CD4-positive, alpha-beta T cell treated with Interleukin-12 subunit alpha and Interleukin-12 subunit beta, for 1 hour (primary cell): ENCODE measurements around the gene CGNL1.
A peak's percentile ranks its signal among the peaks of the same experiment; 100 is the strongest.

Experiments
- DNase-seq: peaks from one replicate; pipeline ENCODE4 v3.0.0-alpha.2; 2020

The CGNL1 gene

DNA sequence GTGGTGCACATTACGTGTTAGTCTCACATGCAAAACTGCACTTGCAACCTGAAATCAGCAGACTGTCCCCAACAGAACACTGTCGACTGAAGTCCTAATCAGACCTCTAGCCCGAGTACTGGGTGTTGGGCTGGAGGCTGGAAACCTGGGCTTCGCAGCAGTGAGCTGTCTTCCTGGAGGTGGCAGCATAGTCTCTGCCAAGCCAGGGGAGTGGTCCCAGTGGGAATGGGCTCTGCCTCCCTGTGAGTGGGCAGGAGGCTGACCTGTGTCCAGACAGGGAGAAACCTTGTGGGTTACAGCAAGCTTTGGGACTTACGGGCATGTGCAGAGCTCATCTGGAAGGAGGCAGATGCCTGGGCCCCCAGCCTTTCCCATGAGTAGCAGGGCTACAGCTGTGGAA, 177.2 kb downstream of the CGNL1 start:
- DNase-seq = no peak

GRCh38 chr15:57554063-57554811, 177.9 kb downstream of the CGNL1 start:
- DNase-seq = no peak

GRCh38 chr15:57554812-57555179, 178.5 kb downstream of the CGNL1 start:
- no peak for DNase-seq

DNA sequence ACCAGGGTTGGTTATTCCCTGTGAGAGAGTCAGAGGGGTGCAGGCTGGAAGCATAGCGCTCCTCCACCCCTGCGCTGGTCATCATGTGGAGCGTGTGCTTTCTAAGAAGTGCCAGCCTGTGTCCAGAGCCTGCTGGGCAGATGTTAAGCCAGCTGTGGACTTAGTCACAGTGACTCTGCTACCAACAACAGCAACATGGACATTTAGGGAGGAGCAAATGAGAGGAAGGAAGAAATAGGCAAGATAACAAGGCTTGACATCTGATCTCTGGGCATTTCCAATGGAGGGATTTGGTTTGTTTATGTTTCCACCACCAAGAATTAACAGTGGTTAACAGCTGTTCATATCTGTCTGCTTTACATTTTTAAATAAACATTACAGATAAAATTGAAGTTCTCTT, 179.0 kb downstream of the CGNL1 start:
- no peak for DNase-seq

GRCh38 chr15:57556040-57556439, 179.7 kb downstream of the CGNL1 start:
- no peak for DNase-seq

GRCh38 chr15:57557267-57557666, 181.0 kb downstream of the CGNL1 start:
- no peak for DNase-seq

- DNase-seq = no peak
Observed at GRCh38 chr15:57557810-57558209, 181.5 kb downstream of the CGNL1 start.

GRCh38 chr15:57559875-57560274, 183.6 kb downstream of the CGNL1 start:
- peak; percentile 61 for DNase-seq

- peak; percentile 72 for DNase-seq
Observed at GRCh38 chr15:57561041-57561711, 184.9 kb downstream of the CGNL1 start.

GRCh38 chr15:57562196-57562769, 186.0 kb downstream of the CGNL1 start:
- no peak for DNase-seq

GRCh38 chr15:57563416-57563815, 187.1 kb downstream of the CGNL1 start:
- DNase-seq = no peak

GRCh38 chr15:57565311-57565710, 189.0 kb downstream of the CGNL1 start:
- peak; percentile 52 for DNase-seq

- DNase-seq = no peak
Observed at GRCh38 chr15:57566834-57567233, 190.5 kb downstream of the CGNL1 start.

DNA sequence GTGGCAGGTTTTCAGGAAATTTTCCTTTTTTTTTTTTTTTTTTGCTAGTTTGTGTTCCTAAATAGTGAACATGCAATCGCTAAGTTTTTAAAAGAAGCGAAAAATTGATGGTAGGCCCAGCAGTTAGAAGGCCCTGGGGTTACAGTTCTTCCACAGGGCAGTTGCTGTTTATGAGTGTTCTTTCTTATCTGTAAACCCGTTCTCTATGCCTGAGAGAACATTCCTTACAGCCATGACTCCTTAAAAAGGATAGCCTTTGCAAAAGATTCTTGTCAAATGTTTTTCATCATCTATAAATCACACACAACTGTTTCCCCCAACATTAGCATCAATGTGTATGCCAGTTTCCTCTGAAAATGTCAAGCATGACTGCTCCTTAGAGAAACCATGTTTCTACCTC, 191.6 kb downstream of the CGNL1 start:
- DNase-seq = no peak

- DNase-seq = no peak
Observed at GRCh38 chr15:57568299-57568698, 192.0 kb downstream of the CGNL1 start.

GRCh38 chr15:57570340-57570739, 194.0 kb downstream of the CGNL1 start:
- no peak for DNase-seq

DNA sequence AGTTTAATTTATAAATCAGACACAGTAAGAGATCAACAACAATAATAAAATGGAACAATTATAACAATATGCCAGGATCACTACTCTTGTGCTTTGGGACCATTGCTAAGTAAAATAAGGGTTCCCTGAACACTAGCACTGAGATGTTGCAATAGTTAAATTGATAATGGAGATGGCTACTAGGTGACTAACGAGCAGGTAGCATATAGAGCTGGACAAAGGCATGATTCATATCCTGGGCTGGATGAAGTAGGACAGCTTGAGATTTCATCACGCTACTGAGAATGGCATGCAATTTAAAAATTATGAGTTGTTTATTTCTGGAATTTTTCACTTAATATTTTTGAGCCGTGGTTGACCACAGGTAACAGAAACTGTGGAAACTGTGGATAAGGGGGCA, 194.7 kb downstream of the CGNL1 start:
- no peak for DNase-seq

DNA sequence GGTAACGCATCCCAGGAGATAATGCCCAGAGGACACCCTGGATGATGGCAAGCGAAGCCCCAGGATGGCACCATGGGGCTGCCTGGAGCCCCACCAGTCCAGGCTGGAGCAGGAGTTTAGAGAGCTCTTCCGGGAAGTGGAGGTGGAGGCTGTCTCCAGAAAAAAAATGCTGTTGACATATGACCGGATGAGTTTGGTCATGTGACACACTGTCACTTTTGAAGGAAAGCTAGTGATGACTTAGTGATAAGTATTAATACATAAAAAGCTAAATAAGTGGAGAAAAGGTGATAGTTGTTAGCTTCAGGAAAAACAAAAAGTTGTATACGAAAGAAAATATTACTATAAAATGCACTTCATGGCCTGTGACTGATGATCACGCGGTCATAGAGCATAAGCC, 195.4 kb downstream of the CGNL1 start:
- no peak for DNase-seq

- no peak for DNase-seq
Observed at GRCh38 chr15:57572468-57572867, 196.2 kb downstream of the CGNL1 start.

DNA sequence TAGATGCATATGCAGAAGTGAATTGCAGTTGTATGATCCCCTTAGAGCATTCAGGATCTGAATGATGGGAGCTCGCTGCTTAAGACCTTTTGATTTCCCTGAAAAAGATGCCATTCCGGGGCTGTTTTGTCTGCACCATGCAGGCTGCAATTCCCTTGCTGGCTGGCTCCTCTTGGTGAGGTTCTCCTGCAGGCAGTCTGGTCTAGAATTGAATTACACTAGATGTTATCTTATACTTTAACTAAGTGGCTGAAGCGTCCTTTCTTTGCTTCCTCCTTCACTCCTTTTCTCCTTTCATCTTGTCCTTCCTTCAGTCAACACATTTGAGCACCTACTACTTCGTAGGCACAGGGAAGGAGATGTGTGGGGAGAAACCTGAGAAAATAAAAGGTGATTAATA, 196.8 kb downstream of the CGNL1 start:
- DNase-seq = no peak

- no peak for DNase-seq
Observed at GRCh38 chr15:57575363-57575762, 199.1 kb downstream of the CGNL1 start.

DNA sequence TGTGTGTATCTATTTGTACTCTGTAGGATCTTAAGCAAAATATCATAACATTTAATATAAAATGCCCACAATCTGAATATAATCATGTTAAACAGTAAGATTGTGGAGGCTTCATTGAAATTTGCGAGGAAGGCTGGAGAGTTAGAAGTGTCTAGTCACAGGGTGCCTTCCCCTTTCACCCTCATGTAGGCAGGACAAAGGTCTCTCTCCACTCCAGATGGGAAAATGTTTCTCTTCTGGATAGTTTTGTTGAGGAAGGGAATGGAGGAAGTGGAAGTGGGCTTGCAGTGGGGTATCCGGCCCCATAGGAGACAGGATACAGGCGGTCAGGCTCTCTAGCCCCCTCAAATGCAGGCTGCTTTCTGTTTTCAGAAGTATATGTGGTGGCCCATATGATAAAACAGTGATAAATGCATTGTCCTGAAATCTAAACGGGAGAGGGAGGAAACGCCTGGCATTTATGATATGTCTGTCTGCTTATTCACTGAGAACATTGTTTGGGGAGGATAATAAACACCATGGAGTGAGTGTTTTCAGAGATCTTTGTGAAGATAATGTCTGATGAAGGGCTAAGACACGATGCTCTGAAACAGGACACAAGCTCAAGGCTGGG, 202.1 kb downstream of the CGNL1 start:
- DNase-seq = no peak

DNA sequence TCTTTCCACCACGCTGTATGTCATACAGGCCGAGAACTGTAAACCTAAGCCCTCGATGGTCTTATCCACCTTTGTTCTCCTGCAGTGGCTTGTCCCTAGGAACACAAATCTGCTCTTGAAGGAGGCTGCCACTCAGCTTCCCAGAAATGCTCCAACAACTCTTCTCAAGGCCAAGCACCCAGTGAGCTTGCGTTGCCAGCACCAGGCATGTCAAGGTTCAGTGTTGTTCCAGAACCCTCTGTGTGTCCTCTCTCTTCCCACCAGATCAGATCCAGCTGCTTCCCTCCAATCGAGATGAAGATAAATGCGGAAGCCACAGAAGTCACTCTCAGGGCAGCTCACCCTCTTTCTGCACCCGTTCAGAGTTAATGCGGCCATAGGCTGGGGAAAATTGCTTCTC, 204.1 kb downstream of the CGNL1 start:
- no peak for DNase-seq

DNA sequence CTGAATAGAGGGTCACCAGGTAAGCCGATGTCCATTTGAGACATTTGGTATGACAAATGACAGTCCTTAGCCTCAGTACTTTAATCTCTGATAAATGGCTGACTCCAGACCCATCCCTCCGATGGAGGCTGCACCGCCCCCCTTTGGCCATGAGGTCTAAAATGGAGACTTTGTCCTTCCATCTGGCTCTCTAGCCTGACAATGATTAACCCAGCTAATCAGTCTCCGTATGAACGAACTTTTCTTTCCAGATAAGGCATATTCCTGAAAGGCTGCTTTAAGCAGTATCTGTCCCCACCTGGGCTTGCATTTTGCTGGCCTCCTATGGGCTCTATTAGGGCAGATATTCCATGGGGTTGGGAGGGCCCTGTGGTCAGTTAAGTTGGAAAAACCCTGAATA, 204.6 kb downstream of the CGNL1 start:
- DNase-seq = no peak
